SK-N-MC (cell line): ENCODE measurements around the gene CACNA1G.

Source experiments
- EZH2 ChIP-seq: fragments of 200-600 bp; sonication (generic); IDR thresholded peaks from one replicate; pipeline ENCODE4 v1.6.1; 2017; ENCODE audit warnings: antibody characterized with exemption
- FOXP2 ChIP-seq: optimal IDR thresholded peaks from 2 replicates; pipeline ENCODE3; 2011; ENCODE audit warnings: mild to moderate bottlenecking, moderate library complexity; ENCODE audit not compliant: insufficient read depth; ENCODE audit errors: extremely low read length, control extremely low read depth
- POLR2AphosphoS5 ChIP-seq: IDR thresholded peaks from 2 replicates; pipeline ENCODE4 v1.6.1; 2012; ENCODE audit warnings: mild to moderate bottlenecking, low read depth, low read length, borderline replicate concordance

GRCh38 chr17:50541402-50541715 is 19.2 kb upstream of the CACNA1G start:
- TF ChIP-seq EZH2 (no peak), FOXP2 (no peak), POLR2AphosphoS5 (no peak)
